Tibial nerve (tissue), 4 donors: ENCODE data around the gene TMEM272. TPM values are rescaled to one million over a fixed set of nuclear protein-coding genes. Genes with fewer than 3 reads are reported as not detected.
A peak's percentile ranks its signal among the peaks of the same experiment; 100 is the strongest.

Experiments
- DNase-seq, 2 donors: peaks; one replicate each; pipeline ENCODE4 v3.0.0-alpha.2; 2019; ENCODE audit warnings: low spot score in 2 of 2
- H3K27ac ChIP-seq, 4 donors: fragments of 200-600 bp; sonication (generic) in 3 of 4; one replicate each; pipeline ENCODE4 v1.5.1; 2017 to 2019; ENCODE audit warnings: mild to moderate bottlenecking in 1 of 4
- H3K27me3 ChIP-seq, 2 donors: fragments of 200-600 bp; sonication (generic) in 1 of 2; one replicate each; pipeline versions ENCODE4 v1.5.1 to v1.6.0; 2017 to 2019
- H3K36me3 ChIP-seq, 3 donors: fragments of 200-600 bp; sonication (generic); one replicate each; pipeline ENCODE4 v1.5.1; 2018 to 2019
- H3K4me1 ChIP-seq, 4 donors: fragments of 200-600 bp; sonication (generic) in 3 of 4; one replicate each; pipeline ENCODE4 v1.5.1; 2017 to 2019
- H3K4me3 ChIP-seq, 4 donors: fragments of 200-600 bp; sonication (generic) in 3 of 4; one replicate each; pipeline ENCODE4 v1.5.1; 2017 to 2019; ENCODE audit warnings: mild to moderate bottlenecking in 1 of 4, moderate library complexity in 1 of 4
- H3K9me3 ChIP-seq, 4 donors: fragments of 200-600 bp; sonication (generic) in 3 of 4; one replicate each; pipeline ENCODE4 v1.5.1; 2017 to 2019
- CTCF ChIP-seq, 5 experiments: fragments of 200-600 bp in 3 of 5; fragments of 450-650 bp in 2 of 5; sonication (generic) in 3 of 5; IDR thresholded peaks; one replicate each; pipeline ENCODE4 v1.5.1; 2016 to 2019; ENCODE audit warnings: antibody characterized with exemption in 5 of 5, mild to moderate bottlenecking in 3 of 5, moderate library complexity in 2 of 5
- EP300 ChIP-seq, 2 donors: sonication (generic); formaldehyde crosslinking; IDR thresholded peaks; one replicate each; pipeline ENCODE4 v1.6.1; 2017; ENCODE audit warnings: antibody characterized with exemption in 2 of 2, mild to moderate bottlenecking in 1 of 2
- POLR2A ChIP-seq, 2 donors: fragments of 450-650 bp; IDR thresholded peaks; one replicate each; pipeline ENCODE4 v1.6.1; 2017; ENCODE audit warnings: antibody characterized with exemption in 2 of 2, mild to moderate bottlenecking in 2 of 2, moderate library complexity in 2 of 2
- WGBS, 2 donors: methylation state at CpG; one replicate each; pipeline ENCODE4 v1.1.5; 2018; 5-methylcytosine and 5-hydroxymethylcytosine counted together
- total RNA-seq, 4 donors: library from RNA; depleted of rRNA; stranded (reverse); fragments of >200 nt; gene quantifications; one replicate each; pipeline ENCODE4 v1.1.0, GENCODE V29; 2016

The TMEM272 gene
- total RNA-seq, 4 donors from 2014 or later: not detected

GRCh38 chr13:51799261-51799660 is 45.7 kb downstream of the TMEM272 start:
- TF ChIP-seq POLR2A (IDR thresholded peaks at IDR 0.05) (no peak), EP300 (IDR thresholded peaks at IDR 0.05) (no peak), CTCF (IDR thresholded peaks at IDR 0.05) (no peak)
- Histone ChIP-seq H3K36me3 (peaks cover 0 to 44% (median 0%) of the 10 kb centered on the region in 3 donors), H3K4me1 (peaks cover 6 to 35% (median 24%) of the 10 kb centered on the region in 4 donors), H3K4me3 (no peak overlapping the region), H3K9me3 (no peaks in the 10 kb centered on the region), H3K27me3 (no peaks in the 10 kb centered on the region), H3K27ac (no peak overlapping the region)
- WGBS, 2 donors: 84 to 89% methylated on average over 8 to 12 of the region's 12 CpGs
- DNase-seq: no peak

- Histone ChIP-seq H3K36me3 (peaks cover 0 to 51% (median 0%) of the 10 kb centered on the region in 3 donors), H3K4me1 (peaks cover 4 to 29% (median 21%) of the 10 kb centered on the region in 4 donors), H3K4me3 (no peak overlapping the region), H3K9me3 (no peaks in the 10 kb centered on the region), H3K27ac (no peak overlapping the region), H3K27me3 (no peaks in the 10 kb centered on the region)
- 76 to 78% methylated on average over 12 of the region's 12 CpGs for WGBS, 2 donors
- DNase-seq: no peak
- TF ChIP-seq POLR2A (IDR thresholded peaks at IDR 0.05) (no peak), CTCF (IDR thresholded peaks at IDR 0.05) (peak in 2 of 5 experiments; percentile 34 to 41)
Measured at GRCh38 chr13:51797664-51798488, 47.1 kb downstream of the TMEM272 start.

- H3K4me3 ChIP-seq: no peak overlapping the region
- no peaks in the 10 kb centered on the region for H3K9me3 ChIP-seq
- WGBS, 2 donors: 88 to 95% methylated on average over 7 of the region's 7 CpGs
- DNase-seq: no peak
- TF ChIP-seq EP300 (IDR thresholded peaks at IDR 0.05) (no peak), POLR2A (IDR thresholded peaks at IDR 0.05) (no peak), CTCF (IDR thresholded peaks at IDR 0.05) (no peak)
- H3K36me3 ChIP-seq: peaks cover 0 to 51% (median 0%) of the 10 kb centered on the region in 3 donors
- H3K27me3 ChIP-seq: no peaks in the 10 kb centered on the region
- H3K4me1 ChIP-seq: peaks cover 0 to 16% (median 9%) of the 10 kb centered on the region in 4 donors
- no peak overlapping the region for H3K27ac ChIP-seq
Measured at GRCh38 chr13:51796546-51796945, 48.4 kb downstream of the TMEM272 start.

GRCh38 chr13:51795419-51795818 is 49.6 kb downstream of the TMEM272 start:
- Histone ChIP-seq H3K4me1 (peaks cover 0 to 5% (median 1%) of the 10 kb centered on the region in 4 donors), H3K4me3 (no peak overlapping the region), H3K27me3 (no peaks in the 10 kb centered on the region), H3K27ac (no peak overlapping the region), H3K9me3 (no peaks in the 10 kb centered on the region), H3K36me3 (peaks cover 0 to 51% (median 0%) of the 10 kb centered on the region in 3 donors)
- 91 to 97% methylated on average over 2 of the region's 2 CpGs for WGBS, 2 donors
- no peak for DNase-seq
- TF ChIP-seq POLR2A (IDR thresholded peaks at IDR 0.05) (no peak), EP300 (IDR thresholded peaks at IDR 0.05) (no peak), CTCF (IDR thresholded peaks at IDR 0.05) (no peak)

GRCh38 chr13:51794964-51795363 is 50.0 kb downstream of the TMEM272 start:
- no peak for DNase-seq
- Histone ChIP-seq H3K27ac (no peak overlapping the region), H3K9me3 (no peaks in the 10 kb centered on the region), H3K27me3 (no peaks in the 10 kb centered on the region), H3K4me1 (peaks cover 0 to under 1% (median 0%) of the 10 kb centered on the region in 4 donors), H3K36me3 (peaks cover 0 to 51% (median 0%) of the 10 kb centered on the region in 3 donors), H3K4me3 (no peak overlapping the region)
- 74 to 78% methylated on average over 4 of the region's 4 CpGs for WGBS, 2 donors
- TF ChIP-seq CTCF (IDR thresholded peaks at IDR 0.05) (no peak), EP300 (IDR thresholded peaks at IDR 0.05) (no peak), POLR2A (IDR thresholded peaks at IDR 0.05) (no peak)
